GM21381 (cell line): ENCODE measurements around the gene P2RY2.

Experiments
- ATAC-seq: cut with Tn5 transposase; IDR thresholded peaks from one replicate; pipeline ENCODE4 v1.9.1; 2021; ENCODE audit warnings: mild to moderate bottlenecking, moderate library complexity; ENCODE audit not compliant: unreplicated experiment

Gene P2RY2

GRCh38 chr11:73218106-73218829 lies at the start of gene P2RY2:
Gene P2RY2 (plus strand): TSS chr11:73218281. CDS start chr11:73234160, 15,879 bp downstream.
- ATAC-seq: no peak

GRCh38 chr11:73168925-73169579 lies 49.0 kb upstream of the P2RY2 start:
- ATAC-seq: no peak

- ATAC-seq: no peak
Observed at GRCh38 chr11:73170140-73170539, 47.9 kb upstream of the P2RY2 start.

GRCh38 chr11:73171436-73172161 lies 46.5 kb upstream of the P2RY2 start:
- ATAC-seq: no peak

- no peak for ATAC-seq
Observed at GRCh38 chr11:73172992-73173656, 45.0 kb upstream of the P2RY2 start.

- ATAC-seq: no peak
Observed at GRCh38 chr11:73173755-73174494, 44.2 kb upstream of the P2RY2 start.

- no peak for ATAC-seq
Observed at GRCh38 chr11:73174495-73174791, 43.6 kb upstream of the P2RY2 start.

- no peak for ATAC-seq
Observed at GRCh38 chr11:73175551-73176144, 42.4 kb upstream of the P2RY2 start.

GRCh38 chr11:73176145-73176873 lies 41.8 kb upstream of the P2RY2 start:
- no peak for ATAC-seq

- ATAC-seq: no peak
Observed at GRCh38 chr11:73176874-73177155, 41.3 kb upstream of the P2RY2 start.

GRCh38 chr11:73177380-73177777 lies 40.7 kb upstream of the P2RY2 start:
- ATAC-seq: no peak

GRCh38 chr11:73177778-73178539 lies 40.1 kb upstream of the P2RY2 start:
- ATAC-seq: peak; percentile 77

GRCh38 chr11:73178681-73179080 lies 39.4 kb upstream of the P2RY2 start:
- no peak for ATAC-seq

GRCh38 chr11:73182824-73183321 lies 35.2 kb upstream of the P2RY2 start:
- ATAC-seq: no peak

GRCh38 chr11:73184953-73185671 lies 33.0 kb upstream of the P2RY2 start:
- no peak for ATAC-seq

- no peak for ATAC-seq
Observed at GRCh38 chr11:73185680-73186293, 32.3 kb upstream of the P2RY2 start.

GRCh38 chr11:73186294-73186850 lies 31.7 kb upstream of the P2RY2 start:
- no peak for ATAC-seq

GRCh38 chr11:73186886-73187285 lies 31.2 kb upstream of the P2RY2 start:
- no peak for ATAC-seq
